Measurements from ENCODE around the gene TMED10.
"Not testable (repeated sequence)": the region's sequence is repeated elsewhere in the genome, so short reads cannot be mapped to it uniquely, and the experiment has no call there.

The TMED10 gene

DNA sequence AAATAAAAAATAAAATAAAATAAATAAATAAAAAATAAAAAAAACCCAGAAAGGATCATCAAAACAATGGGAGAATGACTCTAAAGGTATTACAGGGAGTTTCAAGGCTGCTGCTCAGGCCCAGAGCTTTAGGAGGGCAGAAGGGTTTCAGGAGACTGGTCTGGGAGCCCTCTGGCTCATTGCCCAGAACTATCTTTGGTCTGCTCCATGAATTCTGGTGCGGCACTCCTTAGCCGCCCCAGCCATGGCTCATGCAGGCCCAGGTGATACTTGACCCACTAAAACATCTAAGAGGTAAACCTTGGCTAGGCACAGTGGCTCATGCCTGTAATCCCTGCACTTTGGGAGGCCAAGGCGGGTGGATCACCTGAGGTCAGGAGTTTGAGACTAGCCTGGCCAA, 14.7 kb upstream of the TMED10 start:
- no peak for DNase-seq (ENCODE audit: low read depth in 1 of 2, low spot score in 1 of 2)

DNA sequence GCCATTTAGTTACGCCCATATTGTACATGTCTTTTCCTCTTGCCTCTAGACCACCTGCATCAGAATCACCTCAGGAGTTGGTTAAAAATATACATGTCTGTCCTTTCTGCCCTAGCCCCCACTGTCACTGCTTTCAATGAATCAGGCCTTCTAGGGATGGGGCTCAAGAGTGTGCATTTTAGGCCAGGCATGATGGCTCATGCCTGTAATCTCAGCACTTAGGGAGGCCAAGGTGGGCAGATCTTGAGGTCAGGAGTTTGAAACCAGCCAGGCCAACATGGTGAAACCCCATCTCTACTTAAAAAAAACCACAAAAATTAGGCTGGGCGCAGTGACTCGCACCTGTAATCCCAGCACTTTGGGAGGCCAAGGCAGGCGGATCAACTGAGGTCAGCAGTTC, 13.6 kb upstream of the TMED10 start:
- DNase-seq (ENCODE audit: low read depth in 1 of 2, low spot score in 1 of 2) = no peak

DNA sequence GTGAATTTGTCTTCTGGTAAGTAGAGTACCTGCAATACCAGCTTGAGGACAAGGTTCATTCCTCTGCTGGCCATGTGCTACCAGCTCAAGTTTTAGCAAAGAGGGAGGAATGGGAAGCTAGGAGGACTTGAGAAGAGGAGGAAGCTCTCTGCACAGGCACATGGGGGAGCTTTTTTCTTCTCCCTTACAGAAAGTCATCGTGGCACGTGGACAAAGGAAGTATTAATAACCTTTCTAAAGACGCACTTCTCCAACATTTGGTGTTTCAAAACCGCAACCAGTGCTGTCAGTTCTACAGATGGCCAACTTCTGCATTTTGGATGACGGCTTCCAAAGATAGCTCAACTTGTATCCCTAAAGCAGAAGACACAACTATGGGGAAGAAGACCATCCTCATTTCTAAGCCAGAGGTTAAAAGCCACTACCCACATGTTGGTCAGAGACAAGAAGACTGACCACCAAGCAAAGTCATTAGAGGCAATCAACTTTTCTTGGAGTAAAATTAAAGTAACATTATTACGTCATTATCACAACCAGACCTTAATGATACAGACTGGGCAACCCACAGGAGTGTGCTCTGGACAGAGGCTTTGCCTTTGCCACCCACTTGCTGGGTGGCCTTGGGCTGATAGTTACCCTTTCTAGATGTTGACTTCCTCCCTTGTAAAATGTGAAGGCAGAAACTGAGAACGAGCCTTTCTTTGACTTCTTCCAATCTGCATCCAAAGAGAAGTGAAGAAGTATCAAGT, 12.3 kb upstream of the TMED10 start:
- DNase-seq (ENCODE audit: low read depth in 1 of 2, low spot score in 1 of 2) = no peak

DNA sequence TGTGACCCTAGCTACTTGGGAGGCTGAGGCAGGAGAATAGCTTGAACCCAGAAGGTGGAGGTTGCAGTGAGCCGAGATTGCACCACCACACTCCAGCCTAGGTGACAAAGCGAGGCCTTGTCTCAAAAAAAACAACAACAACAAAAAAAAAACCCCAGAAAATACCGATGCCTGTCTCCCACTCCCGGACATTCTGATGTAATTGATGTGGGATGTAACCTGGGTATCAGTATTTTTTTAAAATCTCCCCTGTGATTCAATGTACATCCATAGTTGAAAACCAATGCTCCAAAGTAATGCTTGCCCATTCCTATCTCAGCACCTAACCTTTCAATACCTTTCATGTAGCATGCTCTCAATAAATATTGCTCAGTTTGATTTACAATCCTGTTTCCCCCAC, 11.7 kb upstream of the TMED10 start:
- DNase-seq (ENCODE audit: low read depth in 1 of 2, low spot score in 1 of 2) = no peak

DNA sequence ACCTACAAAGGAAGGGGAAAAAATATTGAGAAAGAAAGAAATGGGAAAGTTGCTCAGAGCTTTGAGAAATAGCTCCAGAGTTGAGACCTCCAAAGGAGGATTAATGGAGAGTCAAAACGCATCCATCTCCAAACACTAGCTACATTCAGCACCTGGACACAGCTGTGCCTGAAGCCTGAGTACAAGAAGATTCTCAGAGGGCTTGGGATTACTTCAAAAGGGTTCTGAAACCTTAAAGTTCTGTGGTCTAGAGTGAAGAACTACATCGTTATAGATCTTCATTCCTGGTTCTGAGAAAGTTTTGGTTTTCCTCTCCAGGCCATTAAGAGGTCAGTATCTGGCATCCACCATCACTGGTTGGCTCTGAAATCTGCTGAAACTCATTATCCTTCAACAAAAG, 10.5 kb upstream of the TMED10 start:
- DNase-seq (ENCODE audit: low read depth in 1 of 2, low spot score in 1 of 2) = no peak

DNA sequence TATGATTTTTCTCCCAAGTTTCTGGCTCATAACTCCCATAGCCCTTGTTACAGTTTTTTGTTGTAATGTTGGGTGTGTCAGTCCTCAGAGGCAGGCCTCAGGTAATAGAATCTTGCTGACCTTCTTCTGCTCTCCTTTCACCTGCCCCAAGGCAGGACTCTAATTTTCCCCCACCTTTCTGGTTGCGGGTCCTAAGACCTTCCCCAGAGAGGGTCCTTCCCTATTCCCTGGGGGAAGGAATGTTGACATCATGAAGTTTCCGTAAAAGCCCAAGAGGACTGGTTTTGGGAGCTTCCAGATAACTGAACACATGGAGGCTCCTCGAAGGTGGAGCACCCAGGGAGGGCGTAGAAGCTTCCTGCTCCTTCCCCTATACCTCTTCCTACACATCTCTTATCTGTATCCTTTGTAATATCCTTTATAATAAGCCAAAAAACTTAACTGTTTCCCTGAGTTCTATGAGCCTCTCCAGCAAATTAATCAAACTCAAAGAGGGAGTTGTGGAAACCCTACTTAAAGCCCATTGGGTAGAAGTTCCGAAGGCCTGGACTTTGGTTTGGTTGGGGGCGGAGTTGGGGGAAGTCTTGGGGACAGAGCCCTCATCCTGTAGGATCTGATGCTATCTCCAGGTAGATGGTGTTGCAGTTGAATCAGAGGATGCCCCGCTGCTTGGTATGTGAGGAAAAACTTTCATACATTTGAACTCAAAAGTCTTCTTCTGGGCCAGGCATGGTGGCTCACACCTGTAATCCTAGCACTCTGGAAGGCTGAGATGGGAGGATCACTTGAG, 9.0 kb upstream of the TMED10 start:
- no peak for DNase-seq (ENCODE audit: low read depth in 1 of 2, low spot score in 1 of 2)

DNA sequence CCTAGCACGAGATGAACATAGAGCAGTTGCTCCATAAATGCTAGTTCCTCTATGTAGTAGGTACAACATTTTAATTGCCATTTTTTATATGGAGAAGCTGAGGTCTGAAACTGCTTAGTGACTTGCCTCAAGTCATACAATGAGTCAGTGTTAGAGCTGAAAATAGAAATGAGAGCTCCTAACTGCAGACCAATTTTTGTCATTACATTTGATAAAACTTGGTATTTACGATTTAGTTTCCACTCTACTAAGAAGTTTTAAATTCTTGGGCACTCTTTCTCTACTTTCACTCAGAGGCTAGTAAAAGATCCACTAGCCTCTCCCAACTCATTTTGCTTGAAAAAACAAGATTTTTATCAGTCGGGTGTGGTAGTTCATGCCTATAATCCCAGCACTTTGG, 8.1 kb upstream of the TMED10 start:
- DNase-seq (ENCODE audit: low read depth in 1 of 2, low spot score in 1 of 2) = no peak

DNA sequence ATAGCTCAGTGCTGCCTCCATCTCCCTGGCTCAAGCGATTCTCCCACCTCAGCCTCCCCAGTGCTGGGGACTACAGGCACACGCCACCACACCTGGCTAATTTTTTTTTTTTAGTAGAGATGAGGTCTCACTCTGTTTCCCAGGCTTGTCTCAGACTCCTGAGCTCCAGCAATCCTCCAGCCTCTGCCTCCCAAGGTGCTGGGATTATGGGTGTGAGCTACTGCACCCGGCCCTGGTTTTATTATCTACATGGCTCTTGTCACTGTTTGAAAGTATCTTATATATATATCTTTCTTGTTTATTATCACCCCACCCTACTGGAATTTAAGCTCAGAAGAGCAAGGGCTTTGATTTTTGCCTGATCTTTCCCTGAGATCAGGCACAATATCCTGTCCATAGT, 7.6 kb upstream of the TMED10 start:
- DNase-seq (ENCODE audit: low read depth in 1 of 2, low spot score in 1 of 2) = no peak

DNA sequence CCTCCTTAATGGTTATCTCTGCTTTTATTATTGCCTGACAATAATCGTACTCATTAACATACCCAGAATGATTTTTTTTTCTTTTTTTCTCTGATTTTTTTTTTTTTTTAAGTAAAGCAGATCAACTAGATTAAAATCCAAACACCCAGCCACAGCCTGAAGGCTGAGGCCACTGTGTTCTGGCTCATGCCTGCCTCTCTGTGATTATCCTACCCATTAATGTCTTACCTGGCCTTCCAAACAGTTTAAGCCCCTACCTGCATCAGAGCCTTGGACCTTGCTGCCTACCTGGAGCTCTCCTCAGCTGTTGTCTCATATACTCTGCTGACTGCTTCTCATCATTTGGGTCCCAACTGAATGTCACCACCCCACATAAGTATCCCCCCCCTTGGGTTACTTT, 6.8 kb upstream of the TMED10 start:
- DNase-seq (ENCODE audit: low read depth in 1 of 2, low spot score in 1 of 2) = no peak

DNA sequence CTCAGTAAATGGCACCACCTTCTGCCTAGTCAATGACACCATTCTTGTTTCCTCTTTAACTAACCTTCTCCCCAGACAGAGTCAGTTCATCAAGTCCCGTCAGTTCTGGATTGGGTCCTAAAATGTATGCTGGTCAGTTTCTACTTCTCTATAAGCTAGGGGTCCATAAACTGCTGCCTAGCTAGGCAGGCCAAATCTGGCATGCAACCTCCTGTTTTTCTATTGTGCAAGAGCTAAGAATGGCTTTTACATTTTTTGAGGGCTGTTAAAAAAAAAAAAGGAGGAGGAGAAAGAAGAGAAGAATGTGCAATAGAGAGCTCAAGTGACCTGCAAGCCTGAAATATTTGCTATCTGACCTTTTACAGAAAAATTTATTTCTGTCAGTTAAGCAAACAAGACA, 6.4 kb upstream of the TMED10 start:
- no peak for DNase-seq (ENCODE audit: low read depth in 1 of 2, low spot score in 1 of 2)

DNA sequence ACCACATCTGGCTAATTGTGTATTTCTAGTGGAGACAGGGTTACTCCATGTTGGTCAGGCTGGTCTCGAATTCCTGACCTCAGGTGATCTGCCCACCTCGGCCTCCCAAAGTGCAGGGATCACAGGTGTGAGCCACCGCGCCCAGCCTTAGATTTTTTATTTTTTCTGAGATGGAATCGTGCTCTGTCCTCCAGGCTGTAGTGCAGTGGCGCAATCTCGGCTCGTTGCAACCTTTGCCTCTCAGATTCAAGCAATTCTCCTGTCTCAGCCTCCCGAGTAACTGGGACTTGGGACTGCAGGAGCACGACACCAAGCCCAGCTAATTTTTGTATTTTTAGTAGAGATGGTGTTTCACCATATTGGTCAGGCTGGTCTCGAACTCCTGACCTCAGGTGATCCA, 5.8 kb upstream of the TMED10 start:
- DNase-seq (ENCODE audit: low read depth in 1 of 2, low spot score in 1 of 2) = not testable (repeated sequence)

DNA sequence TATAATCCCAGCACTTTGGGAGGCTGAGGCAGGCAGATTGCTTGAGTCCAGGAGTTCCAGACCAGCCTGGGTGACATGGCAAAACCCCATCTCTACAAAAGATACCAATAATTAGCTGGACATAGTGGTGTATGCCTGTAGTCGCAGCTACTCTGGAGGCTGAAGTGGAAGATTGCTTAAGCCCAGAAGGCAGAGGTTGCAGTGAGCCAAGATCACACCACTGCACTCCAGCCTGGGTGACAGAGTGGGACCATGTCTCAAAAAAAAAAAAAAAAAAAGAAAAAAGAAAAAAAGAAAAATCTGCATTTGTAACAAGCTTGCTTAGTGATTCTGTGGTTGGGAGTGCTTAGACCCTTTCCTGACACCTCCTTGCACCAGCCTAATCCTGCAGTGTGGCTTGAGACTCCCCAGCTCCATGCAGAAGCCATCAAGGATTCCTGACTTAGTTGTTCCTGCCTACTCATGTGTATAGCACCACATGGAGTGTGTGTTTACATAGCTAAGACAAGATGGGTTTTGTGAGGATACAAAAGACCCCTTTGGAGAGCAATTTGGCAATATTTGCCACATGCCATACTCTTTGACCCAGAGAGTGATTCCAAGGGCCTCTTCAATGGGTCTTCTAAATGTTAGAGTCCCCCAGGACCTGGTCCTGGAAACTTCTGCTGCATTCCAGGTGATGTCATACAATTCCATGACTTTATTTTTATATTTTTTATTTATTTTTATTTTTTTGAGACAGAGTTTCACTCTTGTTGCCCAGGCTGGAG, 5.1 kb upstream of the TMED10 start:
- DNase-seq (ENCODE audit: low read depth in 1 of 2, low spot score in 1 of 2) = no peak

DNA sequence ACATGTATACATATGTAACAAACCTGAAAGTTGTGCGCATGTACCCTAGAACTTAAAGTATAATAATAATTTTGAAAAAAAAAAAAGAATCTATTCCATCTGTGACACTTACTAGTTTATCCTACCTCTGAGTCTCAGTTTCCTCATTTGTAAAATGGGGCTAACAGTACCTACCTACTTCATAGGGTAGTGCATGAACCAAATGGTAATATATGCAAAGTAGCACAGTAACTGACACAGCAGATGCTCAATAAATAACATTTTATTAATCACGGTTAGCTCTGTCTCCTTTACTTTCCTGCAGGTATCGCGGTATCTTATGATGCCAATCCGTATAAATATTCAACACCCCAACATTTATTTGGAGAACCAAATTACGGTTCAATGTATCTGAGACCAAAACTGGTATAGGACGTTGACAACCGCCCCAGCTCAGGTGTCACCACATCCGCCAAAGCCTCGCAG, 703 bp downstream of the TMED10 start:
- DNase-seq (ENCODE audit: low read depth in 1 of 2, low spot score in 1 of 2) = no peak

DNA sequence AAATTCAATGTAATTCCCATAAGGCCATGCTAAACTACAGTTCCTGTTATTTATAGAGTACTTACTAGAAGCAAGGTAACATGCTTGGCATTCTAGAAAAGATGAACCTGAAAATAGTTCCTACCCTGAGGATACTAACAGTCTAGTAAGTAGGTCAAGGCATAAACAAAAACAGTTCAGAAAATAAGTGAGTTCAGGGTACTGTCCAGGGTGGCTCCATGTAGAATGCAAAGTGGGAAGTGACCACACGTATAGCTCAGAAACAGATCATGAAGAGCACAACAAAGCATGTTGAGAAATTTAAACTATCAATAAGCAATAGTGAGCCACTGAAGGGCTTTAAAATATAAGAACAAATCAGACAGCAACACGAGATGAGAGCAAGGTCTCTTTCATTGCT, 2.3 kb downstream of the TMED10 start:
- DNase-seq (ENCODE audit: low read depth in 1 of 2, low spot score in 1 of 2) = no peak

DNA sequence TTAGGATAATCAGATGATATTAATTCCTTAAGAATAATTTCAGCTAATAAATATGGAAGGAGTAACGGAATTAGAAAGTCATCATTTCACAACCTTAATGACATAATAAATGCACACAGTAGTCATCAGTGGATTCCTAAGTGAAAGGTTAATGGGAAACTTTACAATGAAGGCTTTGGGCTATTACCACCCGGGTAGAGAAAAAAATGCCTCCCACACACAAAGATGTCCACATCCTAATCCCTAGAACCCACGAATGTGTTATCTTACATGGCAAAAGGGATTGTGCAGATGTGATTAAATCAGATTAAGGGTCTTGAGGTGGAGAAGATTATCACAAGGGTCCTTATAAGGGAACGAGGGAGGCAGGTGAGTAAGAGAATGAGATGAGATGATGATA, 5.6 kb downstream of the TMED10 start:
- DNase-seq (ENCODE audit: low read depth in 1 of 2, low spot score in 1 of 2) = no peak

DNA sequence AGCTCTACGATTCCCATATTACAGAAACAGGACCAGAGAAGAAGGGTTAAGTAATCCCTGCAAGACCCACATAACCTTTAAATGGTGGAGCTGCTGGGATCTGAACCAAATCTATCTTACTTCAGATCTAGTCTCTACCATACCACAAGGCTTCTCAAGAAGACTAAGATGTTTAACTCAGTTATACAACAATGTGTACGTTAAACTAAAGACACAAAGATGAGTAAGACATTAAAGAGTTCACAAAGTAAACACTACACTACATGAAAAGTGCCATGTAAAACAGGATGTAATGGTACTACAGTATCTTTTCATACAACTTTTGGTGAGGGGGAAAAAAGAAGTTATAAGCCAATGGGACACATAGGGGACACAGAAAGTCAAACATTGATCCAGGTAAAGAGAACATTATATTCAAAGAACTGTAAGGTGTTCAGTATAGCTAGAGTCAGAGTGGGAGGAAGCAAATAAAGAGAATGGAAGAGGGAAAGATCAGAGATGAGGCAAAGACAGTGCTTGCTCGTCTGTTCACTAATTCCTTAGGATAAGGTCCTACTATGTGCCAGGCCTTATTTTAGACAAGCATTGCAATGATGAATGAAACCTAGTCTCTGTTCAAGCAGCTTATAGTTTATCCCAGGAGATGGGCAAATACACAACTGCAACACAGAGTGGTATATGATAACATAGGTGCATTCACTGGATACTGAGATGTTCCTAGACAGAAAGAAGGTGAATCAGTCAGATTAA, 7.7 kb downstream of the TMED10 start:
- DNase-seq (ENCODE audit: low read depth in 1 of 2, low spot score in 1 of 2) = no peak

DNA sequence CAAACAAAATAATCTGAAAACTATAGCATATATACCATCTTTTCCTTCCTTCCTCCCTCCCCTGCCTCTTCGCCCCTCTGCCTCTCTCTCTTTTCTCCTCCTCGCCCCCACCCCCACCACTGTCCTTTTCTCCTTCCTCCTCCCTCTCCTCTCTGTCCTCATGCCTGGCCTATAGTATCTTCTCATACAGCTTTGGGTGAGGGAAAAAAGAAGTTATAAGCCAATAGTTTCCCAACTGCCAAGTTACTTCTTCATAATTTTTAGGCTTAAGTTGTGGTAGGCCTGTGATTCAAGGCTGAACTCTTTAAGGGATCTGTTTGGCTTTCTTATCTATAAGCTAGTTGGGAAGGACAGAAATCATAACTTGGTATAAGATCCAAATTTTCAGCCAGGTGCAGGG, 9.1 kb downstream of the TMED10 start:
- DNase-seq (ENCODE audit: low read depth in 1 of 2, low spot score in 1 of 2) = no peak

DNA sequence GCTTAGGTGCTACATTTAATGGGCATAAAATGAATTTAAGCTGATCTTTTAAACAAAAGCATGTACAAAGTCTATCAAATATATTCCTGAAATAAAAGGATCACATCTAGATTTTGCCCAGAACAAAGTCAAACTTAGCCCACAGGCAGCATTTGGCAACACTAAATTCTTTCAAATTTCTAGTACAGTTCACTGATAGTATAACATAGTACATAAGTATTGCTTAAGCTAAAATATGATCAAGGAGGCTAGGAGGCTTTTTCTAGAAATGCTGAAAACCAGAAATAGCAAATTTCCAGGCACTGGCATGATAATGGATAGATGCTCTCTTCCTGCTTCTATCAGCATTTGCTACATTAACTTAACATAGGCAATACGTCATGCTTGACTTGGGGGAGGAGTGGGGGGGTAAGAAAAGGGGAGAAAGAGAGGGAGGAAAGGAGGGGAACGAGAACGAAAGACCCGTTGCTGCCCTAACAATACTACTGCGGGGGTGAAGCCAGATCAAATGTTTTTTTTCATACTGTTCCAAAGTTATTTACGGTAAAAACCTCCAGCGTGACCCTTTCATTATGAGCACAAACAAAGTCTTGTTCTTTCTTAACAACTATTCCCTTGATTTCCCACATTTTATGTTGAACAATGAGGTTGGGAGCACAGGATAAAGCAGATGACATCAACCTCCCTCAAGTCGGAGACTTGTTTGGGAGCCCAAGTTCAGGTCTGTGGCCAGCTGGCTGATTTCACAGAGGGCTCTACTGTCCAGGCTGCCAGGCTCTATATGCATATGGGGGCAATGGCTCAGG, 10.6 kb downstream of the TMED10 start:
- DNase-seq (ENCODE audit: low read depth in 1 of 2, low spot score in 1 of 2) = no peak

DNA sequence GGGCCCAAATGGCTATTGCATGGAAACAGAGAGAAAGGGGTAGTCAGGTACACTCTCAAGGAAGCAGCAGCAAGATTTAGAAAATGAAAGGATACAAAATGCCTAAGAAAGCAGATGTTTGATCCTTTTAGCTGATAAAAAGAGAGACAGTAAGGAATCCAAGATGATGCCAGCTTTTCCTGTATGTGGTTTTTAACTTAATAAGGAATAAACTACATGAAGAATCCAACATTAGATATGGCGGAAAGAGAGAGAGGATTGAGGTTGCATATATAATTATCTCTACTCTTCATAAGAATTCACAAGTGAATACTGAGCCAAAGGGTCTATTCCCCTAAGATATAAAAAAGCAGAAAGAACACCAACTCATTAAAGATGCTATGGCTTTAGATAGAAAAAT, 11.6 kb downstream of the TMED10 start:
- no peak for DNase-seq (ENCODE audit: low read depth in 1 of 2, low spot score in 1 of 2)

DNA sequence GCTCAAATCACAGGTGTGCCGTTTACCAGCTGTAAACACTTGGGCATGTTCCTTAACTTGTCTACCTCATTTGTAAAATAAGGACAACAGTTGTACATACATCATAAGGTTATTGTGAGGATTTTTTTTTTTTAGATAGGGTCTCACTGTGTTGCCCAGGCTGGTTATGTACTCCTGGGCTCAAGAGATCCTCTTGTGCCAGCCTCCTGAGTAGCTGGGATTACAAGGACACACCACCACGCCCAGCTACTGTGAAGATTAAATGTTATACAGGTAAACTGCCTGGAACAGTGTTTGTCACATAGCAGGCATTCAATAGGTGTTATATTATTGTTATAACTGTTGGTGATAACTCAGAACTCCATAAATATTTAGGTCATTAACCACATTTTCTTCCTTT, 12.7 kb downstream of the TMED10 start:
- no peak for DNase-seq (ENCODE audit: low read depth in 1 of 2, low spot score in 1 of 2)

All from activated T-helper 1 cell treated with anti-CD3 and anti-CD28 coated beads, Interleukin-2, amount 50 U/mL, for 16 hours (primary cell).